Measurements from ENCODE around the gene PTS. TPM values are rescaled to one million over a fixed set of nuclear protein-coding genes. Genes with fewer than 3 reads are reported as not detected.

PTS gene
- total RNA-seq, 1 experiment from 2014 or later, result 29.3 TPM

DNA sequence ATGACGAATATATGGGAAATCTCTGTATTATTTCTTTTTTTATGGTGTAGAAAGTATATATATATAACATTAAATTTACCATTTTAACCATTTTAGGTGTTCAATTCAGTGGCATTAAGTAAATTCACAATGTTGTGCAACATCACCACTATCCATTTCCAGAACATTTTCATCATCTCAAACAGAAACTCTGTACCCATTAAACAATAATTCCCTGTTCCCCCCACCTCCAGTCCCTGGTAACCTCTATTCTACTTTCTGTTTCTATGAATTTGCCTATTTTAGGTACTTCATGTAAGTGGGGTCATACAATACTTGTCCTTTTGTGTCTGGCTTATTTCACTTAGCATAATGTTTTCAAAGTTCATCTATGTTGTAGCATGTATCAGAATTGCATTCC, 15.3 kb upstream of the PTS start:
- Mint-ChIP-seq H3K4me3 (ENCODE audit: low read depth, unreplicated experiment) (no peak overlapping the region), H3K27ac (ENCODE audit: unreplicated experiment) (no peak overlapping the region), H3K27me3 (ENCODE audit: unreplicated experiment) (no peaks in the 10 kb centered on the region), H3K36me3 (ENCODE audit: insufficient read depth, unreplicated experiment) (no peaks in the 10 kb centered on the region), H3K9me3 (ENCODE audit: low read depth, unreplicated experiment) (no peaks in the 10 kb centered on the region), H3K4me1 (ENCODE audit: low read depth, unreplicated experiment) (no peaks in the 10 kb centered on the region)
- intact Hi-C loops (cut with micrococcal nuclease; ENCODE audit: unreplicated experiment), result no loop called here
- TF ChIP-seq, protein P1, sequence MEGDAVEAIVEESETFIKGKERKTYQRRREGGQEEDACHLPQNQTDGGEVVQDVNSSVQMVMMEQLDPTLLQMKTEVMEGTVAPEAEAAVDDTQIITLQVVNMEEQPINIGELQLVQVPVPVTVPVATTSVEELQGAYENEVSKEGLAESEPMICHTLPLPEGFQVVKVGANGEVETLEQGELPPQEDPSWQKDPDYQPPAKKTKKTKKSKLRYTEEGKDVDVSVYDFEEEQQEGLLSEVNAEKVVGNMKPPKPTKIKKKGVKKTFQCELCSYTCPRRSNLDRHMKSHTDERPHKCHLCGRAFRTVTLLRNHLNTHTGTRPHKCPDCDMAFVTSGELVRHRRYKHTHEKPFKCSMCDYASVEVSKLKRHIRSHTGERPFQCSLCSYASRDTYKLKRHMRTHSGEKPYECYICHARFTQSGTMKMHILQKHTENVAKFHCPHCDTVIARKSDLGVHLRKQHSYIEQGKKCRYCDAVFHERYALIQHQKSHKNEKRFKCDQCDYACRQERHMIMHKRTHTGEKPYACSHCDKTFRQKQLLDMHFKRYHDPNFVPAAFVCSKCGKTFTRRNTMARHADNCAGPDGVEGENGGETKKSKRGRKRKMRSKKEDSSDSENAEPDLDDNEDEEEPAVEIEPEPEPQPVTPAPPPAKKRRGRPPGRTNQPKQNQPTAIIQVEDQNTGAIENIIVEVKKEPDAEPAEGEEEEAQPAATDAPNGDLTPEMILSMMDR (IDR thresholded peaks at IDR 0.05; ENCODE audit: unreplicated experiment), result no peak
- DNase-seq, result no peak
- CTCF ChIA-PET, result no interaction called here
- BruUV-seq (replicated peaks), result no TSS peak

DNA sequence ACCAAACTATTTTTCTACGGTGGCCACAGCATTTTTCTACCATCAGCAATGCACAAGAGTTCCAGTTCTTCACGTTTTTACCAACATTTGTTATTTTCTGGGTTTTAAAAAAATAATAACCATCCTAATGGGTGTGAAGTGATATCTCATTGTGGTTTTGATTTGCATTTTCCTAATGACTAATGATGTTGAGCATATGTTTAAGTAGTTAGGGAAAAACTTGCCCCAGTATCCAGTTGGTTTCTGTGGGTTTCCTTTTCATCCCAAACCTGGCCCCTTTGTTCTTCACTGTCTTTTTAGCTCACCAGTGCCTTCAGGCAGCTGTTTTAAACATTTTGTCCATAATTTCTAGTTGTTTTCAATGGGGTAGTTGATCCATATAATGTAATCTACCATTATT, 14.7 kb upstream of the PTS start:
- TF ChIP-seq, protein P1 (IDR thresholded peaks at IDR 0.05; ENCODE audit: unreplicated experiment), result no peak
- no peaks in the 10 kb centered on the region for H3K9me3 Mint-ChIP-seq (ENCODE audit: low read depth, unreplicated experiment)
- intact Hi-C loops (cut with micrococcal nuclease; ENCODE audit: unreplicated experiment), result no loop called here
- H3K27me3 Mint-ChIP-seq (ENCODE audit: unreplicated experiment), result no peaks in the 10 kb centered on the region
- H3K27ac Mint-ChIP-seq (ENCODE audit: unreplicated experiment), result no peak overlapping the region
- BruUV-seq (replicated peaks), result no TSS peak
- no peaks in the 10 kb centered on the region for H3K36me3 Mint-ChIP-seq (ENCODE audit: insufficient read depth, unreplicated experiment)
- CTCF ChIA-PET, result no interaction called here
- H3K4me1 Mint-ChIP-seq (ENCODE audit: low read depth, unreplicated experiment), result peaks cover 6% of the 10 kb centered on the region
- no peak for DNase-seq
- H3K4me3 Mint-ChIP-seq (ENCODE audit: low read depth, unreplicated experiment), result no peak overlapping the region

DNA sequence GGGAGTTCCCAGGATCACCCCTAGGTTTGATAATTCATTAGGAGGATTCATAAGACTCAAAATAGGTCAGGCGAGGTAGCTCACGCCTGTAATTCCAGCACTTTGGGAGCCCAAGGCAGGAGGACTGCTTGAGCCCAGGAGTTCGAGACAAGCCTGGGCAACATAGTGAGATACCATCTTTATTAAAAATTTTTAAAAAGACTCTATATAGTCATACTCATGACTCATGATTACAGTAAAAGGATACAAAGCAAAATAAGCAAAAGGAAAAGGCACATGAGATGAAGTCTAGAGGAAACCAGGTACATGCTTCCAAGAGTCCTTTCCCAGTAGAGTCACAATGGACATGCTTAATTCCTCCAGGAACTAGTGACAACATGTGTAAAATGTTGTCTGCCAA, 13.9 kb upstream of the PTS start:
- no peaks in the 10 kb centered on the region for H3K36me3 Mint-ChIP-seq (ENCODE audit: insufficient read depth, unreplicated experiment)
- H3K27me3 Mint-ChIP-seq (ENCODE audit: unreplicated experiment), result no peaks in the 10 kb centered on the region
- TF ChIP-seq, protein P1 (IDR thresholded peaks at IDR 0.05; ENCODE audit: unreplicated experiment), result no peak
- H3K4me1 Mint-ChIP-seq (ENCODE audit: low read depth, unreplicated experiment), result peaks cover 8% of the 10 kb centered on the region
- CTCF ChIA-PET, result interaction anchor here (0.6 to 0.8 kb wide), 3 partner anchors 13 to 128 kb away, joined by 3 to 7 read pairs (median 3); no protein-coding TSS in a partner anchor
- intact Hi-C loops (cut with micrococcal nuclease; ENCODE audit: unreplicated experiment), result no loop called here
- H3K4me3 Mint-ChIP-seq (ENCODE audit: low read depth, unreplicated experiment), result no peak overlapping the region
- H3K27ac Mint-ChIP-seq (ENCODE audit: unreplicated experiment), result no peak overlapping the region
- no peaks in the 10 kb centered on the region for H3K9me3 Mint-ChIP-seq (ENCODE audit: low read depth, unreplicated experiment)
- no peak for DNase-seq
- no TSS peak for BruUV-seq (replicated peaks)

DNA sequence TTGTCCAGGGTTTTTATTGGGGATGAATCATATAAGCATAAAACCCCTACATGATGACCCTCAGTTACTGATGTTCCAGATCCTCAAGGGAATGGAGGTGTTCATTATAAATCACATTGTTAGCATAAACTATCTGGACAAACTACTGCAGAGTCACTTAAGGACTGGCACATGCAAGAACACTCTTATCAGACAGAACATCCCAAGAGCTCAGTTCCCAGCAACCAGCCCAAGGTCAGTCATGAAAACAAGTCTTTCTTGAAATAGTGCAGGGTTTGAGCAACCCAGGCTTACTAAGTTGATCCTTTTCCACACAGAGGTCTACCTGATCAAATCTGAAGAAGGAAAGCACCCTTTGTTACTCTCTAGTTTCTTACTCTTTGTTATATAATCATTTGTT, 13.5 kb upstream of the PTS start:
- H3K9me3 Mint-ChIP-seq (ENCODE audit: low read depth, unreplicated experiment), result no peaks in the 10 kb centered on the region
- no peaks in the 10 kb centered on the region for H3K27me3 Mint-ChIP-seq (ENCODE audit: unreplicated experiment)
- TF ChIP-seq, protein P1 (IDR thresholded peaks at IDR 0.05; ENCODE audit: unreplicated experiment), result no peak
- no peak overlapping the region for H3K27ac Mint-ChIP-seq (ENCODE audit: unreplicated experiment)
- intact Hi-C loops (cut with micrococcal nuclease; ENCODE audit: unreplicated experiment), result no loop called here
- DNase-seq, result no peak
- no peak overlapping the region for H3K4me3 Mint-ChIP-seq (ENCODE audit: low read depth, unreplicated experiment)
- CTCF ChIA-PET, result interaction anchor here (0.6 to 0.8 kb wide), 3 partner anchors 14 to 400 kb away, joined by 3 to 7 read pairs (median 4); no protein-coding TSS in a partner anchor
- peaks cover 8% of the 10 kb centered on the region for H3K4me1 Mint-ChIP-seq (ENCODE audit: low read depth, unreplicated experiment)
- H3K36me3 Mint-ChIP-seq (ENCODE audit: insufficient read depth, unreplicated experiment), result no peaks in the 10 kb centered on the region
- no TSS peak for BruUV-seq (replicated peaks)

All from Calu3 (cell line).